Stimulated activated CD4-positive, alpha-beta T cell treated with anti-CD3 and anti-CD28 coated beads, Interleukin-4, amount 100 ng/mL, for 4 hours (primary cell): Measurements from ENCODE around the gene SUPT16H.
"Not testable (repeated sequence)": the region's sequence is repeated elsewhere in the genome, so short reads cannot be mapped to it uniquely, and the experiment has no call there.

ENCODE experiments used
- DNase-seq, 2 experiments: peaks; one replicate each; pipeline ENCODE4 v3.0.0-alpha.2; 2020

SUPT16H gene

GRCh38 chr14:21383848-21384493, at the start of gene SUPT16H:
SUPT16H (minus strand) TSS chr14:21384019; CDS start chr14:21383927, 92 bp downstream.
- peak; percentile 92 to 95 for DNase-seq

- no peak for DNase-seq
Measured at GRCh38 chr14:21431126-21431525, 47.3 kb upstream of the SUPT16H start.

GRCh38 chr14:21428930-21429329, 45.1 kb upstream of the SUPT16H start:
- DNase-seq = no peak

GRCh38 chr14:21426692-21427091, 42.9 kb upstream of the SUPT16H start:
- no peak for DNase-seq

GRCh38 chr14:21419528-21419927, 35.7 kb upstream of the SUPT16H start:
- no peak for DNase-seq

- no peak for DNase-seq
Measured at GRCh38 chr14:21415329-21415728, 31.5 kb upstream of the SUPT16H start.

- DNase-seq = no peak
Measured at GRCh38 chr14:21414137-21414631, 30.4 kb upstream of the SUPT16H start.

GRCh38 chr14:21408147-21408546, 24.3 kb upstream of the SUPT16H start:
- DNase-seq = no peak

- no peak for DNase-seq
Measured at GRCh38 chr14:21406213-21406612, 22.4 kb upstream of the SUPT16H start.

- DNase-seq = no peak
Measured at GRCh38 chr14:21405097-21405496, 21.3 kb upstream of the SUPT16H start.

GRCh38 chr14:21399311-21399870, 15.6 kb upstream of the SUPT16H start:
- DNase-seq = no peak

- DNase-seq = no peak
Measured at GRCh38 chr14:21398901-21399300, 15.1 kb upstream of the SUPT16H start.

GRCh38 chr14:21395450-21395849, 11.6 kb upstream of the SUPT16H start:
- no peak for DNase-seq

- no peak for DNase-seq
Measured at GRCh38 chr14:21385188-21385904, 1.5 kb upstream of the SUPT16H start.

GRCh38 chr14:21384494-21384851, 654 bp upstream of the SUPT16H start:
- DNase-seq = no peak

GRCh38 chr14:21382886-21383847, 652 bp downstream of the SUPT16H start:
- DNase-seq = peak; percentile 21 to 35

GRCh38 chr14:21382095-21382494, 1.7 kb downstream of the SUPT16H start:
- no peak for DNase-seq

- no peak for DNase-seq
Measured at GRCh38 chr14:21379338-21379737, 4.5 kb downstream of the SUPT16H start.

- DNase-seq = no peak
Measured at GRCh38 chr14:21373980-21374379, 9.8 kb downstream of the SUPT16H start.

GRCh38 chr14:21372814-21373213, 11.0 kb downstream of the SUPT16H start:
- DNase-seq = not testable (repeated sequence)

GRCh38 chr14:21369949-21370679, 13.7 kb downstream of the SUPT16H start:
- no peak for DNase-seq

GRCh38 chr14:21367582-21368144, 16.2 kb downstream of the SUPT16H start:
- no peak for DNase-seq
